GM21515 (cell line): Measurements from ENCODE around the gene MKLN1.
"Not testable (repeated sequence)": the region's sequence is repeated elsewhere in the genome, so short reads cannot be mapped to it uniquely, and the experiment has no call there.

Experiments used
- ATAC-seq: cut with Tn5 transposase; IDR thresholded peaks from one replicate; pipeline ENCODE4 v1.9.1; 2021; ENCODE audit not compliant: unreplicated experiment

MKLN1 gene

DNA sequence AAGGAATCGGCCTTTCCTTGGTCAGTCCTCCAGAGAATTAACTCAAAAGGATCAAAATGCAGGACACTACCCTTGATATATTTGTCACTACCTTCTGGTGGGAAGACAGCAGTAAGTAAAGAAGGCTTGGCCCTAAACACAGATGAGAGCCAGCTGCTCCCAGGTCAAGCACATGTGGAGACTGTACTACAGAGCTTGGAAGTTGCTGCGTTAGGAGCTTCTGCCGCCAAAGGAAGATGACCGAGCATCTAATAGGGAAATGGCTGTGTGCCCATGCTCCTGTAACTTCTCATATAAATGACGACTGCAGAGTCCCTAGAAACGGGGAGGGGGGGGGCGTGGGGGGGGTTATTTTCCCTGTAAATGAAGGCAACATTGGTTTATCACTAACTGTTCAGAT lies 169.8 kb downstream of the MKLN1 start:
- ATAC-seq = no peak

DNA sequence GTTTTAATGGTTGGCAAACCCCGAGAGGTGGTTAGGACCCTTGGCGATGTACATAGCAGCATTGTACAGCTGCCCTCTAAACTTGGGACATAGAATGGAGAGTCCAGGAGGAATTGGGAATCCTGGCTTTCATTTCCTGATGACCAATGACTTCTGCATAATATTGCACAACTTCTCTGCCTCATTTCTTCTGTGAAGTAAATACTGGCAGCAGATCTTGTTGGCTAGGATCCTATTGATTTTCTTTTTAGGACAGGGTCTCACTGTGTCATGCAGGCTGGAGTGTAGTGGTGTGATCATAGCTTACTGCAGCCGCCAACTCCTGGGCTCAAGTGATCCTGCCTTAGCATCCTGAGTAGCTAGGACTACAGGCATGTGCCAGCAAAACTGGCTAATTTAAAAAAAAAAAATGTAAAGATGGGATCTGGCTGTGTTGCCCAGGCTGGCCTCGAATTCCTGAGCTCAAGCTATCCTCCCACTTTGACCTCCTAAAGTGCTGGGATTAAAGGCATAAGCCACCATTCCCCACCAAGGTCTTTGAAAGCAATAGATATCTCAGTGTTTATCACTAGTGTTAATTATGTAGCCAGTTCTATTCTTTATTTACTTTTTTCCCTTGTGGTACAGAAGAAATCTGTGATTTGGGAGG lies 170.7 kb downstream of the MKLN1 start:
- ATAC-seq = no peak

DNA sequence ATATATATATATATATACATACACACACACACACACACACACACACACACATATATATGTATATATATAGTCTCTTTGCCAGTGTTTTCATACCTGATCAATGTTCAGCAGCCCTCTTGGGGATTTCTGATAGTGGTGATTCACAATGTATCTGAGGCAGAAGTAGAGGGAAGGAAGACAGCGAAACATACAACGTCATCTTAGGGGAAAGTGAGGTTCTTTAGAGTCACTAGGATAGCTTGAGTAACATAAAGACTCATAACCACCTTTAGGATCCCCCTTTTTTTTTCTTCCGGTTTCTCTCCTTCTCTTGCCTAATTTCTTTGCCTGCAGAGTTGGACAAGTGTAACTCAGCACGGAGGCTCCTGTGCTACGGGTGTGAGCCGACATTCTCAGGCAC lies 172.1 kb downstream of the MKLN1 start:
- no peak for ATAC-seq

DNA sequence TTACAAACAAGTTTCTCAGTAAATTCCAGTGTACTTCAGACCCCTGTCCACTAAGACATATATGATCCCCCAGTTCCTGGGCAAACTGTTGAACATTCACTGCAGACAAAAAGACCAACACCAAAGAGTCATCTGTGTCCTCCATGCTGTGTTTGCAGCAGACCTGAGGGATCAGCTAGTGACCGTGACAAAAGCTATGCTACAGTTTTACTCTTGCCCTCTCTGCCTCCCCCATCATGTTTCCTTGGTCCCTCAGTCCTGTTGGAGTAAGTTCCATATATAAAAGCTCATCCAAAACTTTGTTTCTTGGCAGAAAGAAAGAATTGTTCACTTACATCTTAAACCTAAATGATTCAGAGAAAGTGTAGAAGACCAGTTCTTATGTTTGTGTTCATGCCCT lies 172.7 kb downstream of the MKLN1 start:
- ATAC-seq = no peak

DNA sequence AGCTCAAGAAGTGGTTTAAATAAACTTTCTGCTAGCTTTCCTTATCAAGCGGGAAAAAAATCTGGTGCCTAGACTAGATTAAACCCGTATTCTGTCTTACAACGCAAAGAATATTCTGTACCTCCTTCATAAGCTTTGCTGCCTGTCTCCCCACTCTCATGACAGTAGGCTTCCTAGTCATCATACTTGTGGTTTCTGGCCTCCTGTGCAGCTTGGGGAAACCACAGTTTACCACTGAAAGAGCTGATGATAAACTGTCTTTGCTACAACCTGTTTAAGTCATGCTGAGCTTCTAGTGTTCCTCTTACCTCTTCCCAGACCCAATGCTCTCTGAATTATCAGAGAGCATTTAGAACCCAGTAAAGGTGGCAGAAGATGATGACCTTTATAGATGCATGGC lies 173.7 kb downstream of the MKLN1 start:
- ATAC-seq = peak; percentile 73

DNA sequence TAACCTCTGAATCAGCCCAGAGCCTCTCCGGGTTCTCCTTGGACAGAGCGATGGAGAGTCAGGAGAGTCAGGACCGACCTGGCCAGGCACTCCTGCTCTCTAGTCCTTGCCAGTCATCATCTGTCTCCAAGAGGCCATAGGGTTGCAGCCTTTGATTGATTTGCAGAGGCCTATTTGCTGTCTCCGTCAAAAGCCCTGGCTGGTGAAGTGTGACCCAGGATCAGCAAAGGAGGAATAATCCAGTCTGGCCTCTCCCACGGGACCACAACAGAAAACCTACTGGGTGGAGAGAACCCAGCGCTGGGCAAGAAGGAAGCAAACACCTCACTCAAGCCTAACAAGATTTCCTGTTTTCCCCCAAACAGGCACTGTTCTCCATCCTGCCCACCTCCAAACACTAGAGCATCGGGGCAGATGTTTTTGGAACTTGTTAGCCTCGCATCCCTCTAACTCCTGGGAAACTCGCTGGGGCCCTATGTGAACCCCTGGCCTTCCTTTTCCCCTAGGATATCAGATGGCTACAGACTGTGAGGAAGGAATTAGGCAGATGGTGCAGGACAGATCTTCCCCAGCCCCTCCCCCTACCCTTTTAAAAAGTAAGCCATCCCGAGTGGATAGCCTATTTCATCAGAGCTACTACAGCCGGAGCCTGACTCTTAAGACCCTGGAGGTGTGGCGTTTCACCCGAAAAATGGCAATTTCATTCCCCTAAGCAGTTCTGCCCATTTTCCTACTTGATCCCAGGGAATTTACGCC lies 174.4 kb downstream of the MKLN1 start:
- no peak for ATAC-seq

DNA sequence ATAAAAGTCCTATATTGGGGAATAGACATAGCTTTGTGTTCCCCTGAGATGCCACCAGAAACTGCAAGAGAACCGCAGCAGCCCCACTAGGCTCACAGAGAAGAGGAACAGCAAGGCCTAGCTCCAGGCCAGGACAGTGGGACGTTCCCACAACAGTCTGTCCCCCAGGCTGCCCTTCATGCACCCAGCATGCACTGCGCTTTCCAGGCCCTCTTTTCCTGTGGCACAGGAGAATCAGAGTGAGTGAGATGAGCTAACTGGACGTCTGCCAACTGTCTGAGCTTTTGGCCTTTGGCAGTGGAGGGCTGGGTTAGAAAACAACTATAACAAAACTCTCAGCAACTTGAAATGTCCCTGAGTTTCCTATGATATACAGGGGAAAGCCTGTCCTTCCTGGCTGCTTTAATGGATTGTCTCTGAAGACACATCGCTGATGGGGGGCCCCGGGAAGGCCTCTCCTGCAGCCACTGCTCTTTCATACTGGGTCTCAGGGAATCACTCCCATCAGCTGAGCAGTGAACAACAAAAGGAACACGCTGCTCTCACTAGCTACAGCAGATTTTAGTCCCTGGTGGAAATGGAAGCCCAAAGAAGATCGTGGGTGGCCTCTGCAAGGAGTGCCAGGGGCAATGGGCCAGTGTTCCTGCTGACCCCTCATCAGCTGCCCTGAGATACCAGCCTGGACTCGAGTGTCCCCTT lies 175.3 kb downstream of the MKLN1 start:
- no peak for ATAC-seq

DNA sequence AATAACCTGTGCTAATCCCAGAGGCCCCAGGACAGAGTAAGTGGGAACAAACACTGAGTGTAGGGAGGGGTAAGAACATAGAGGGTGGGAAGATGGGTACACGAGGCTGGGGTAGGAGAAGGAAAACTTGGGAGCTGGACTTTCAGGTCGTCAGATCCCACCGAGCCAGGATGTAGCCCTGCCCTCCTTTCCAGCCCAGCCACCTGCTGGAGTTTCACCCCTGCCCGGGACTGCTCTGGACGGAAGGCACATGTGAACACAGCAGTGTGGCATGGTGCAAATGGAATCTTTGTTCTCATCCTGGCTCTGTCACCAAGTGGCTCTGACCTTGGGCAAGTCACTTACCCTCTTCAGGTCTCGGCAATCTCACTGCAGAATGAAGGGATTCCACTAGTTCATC lies 176.0 kb downstream of the MKLN1 start:
- ATAC-seq = no peak

DNA sequence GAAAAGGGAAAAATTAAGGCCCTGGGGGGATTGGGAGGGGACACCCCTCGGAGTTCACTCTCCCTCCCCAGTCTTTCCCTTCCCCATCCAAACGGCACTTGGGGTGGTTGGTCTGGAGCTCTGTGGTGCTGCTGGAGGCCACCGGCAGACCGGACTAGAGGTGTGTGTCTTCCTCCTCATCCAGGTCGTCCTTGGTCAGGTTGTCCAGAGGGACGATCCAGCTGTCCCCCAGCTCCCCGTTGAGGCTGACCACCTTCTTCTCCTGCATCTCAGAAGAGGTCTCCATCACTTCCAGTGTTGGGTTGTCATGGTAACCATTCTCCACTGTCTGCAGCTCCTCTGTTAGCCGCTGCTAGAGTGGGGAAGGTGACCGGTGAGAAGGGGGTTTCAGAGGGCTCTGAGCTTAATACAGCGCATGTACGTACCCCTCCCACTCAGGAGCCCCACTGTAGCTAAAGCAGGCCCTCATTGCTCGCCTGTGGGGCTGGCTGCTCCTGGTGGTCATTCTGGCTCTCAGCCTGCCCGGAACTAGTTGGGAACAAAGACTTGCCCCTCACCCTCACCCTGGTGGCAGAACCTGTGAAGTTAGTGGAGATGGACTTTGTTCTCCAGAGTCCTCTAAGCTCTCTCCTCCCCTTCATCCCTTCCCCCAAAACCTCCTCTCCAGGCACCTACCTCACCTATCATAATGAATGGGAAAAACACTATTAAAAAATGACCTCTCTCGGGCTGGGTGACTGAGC lies 176.7 kb downstream of the MKLN1 start:
- ATAC-seq = no peak

DNA sequence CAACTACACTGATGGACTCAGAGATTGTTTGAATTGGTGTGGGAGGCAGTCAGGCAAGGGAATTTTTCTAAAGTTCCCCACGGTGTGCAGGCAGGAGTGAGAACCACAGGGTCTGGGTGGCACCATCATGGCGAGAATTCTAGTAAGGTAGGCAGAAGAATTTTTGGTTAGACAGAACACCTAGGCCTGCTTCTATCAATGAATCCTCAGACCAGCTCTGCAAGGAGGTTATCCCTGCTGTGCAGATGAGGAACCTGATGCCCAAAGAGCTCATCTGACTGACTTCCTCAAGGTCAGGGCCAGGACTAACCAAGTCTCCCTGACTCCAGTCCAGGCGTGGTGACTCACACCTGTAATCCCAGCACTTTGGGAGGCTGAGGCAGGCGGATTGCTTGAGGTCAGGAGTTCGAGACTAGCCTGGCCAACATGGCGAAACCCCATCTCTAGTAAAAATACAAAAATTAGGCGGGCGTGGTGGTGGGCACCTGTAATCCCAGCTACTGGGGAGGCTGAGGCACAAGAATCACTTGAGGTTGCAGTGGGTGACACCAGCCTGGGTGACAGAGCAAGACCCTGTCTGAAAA lies 177.5 kb downstream of the MKLN1 start:
- ATAC-seq = not testable (repeated sequence)

DNA sequence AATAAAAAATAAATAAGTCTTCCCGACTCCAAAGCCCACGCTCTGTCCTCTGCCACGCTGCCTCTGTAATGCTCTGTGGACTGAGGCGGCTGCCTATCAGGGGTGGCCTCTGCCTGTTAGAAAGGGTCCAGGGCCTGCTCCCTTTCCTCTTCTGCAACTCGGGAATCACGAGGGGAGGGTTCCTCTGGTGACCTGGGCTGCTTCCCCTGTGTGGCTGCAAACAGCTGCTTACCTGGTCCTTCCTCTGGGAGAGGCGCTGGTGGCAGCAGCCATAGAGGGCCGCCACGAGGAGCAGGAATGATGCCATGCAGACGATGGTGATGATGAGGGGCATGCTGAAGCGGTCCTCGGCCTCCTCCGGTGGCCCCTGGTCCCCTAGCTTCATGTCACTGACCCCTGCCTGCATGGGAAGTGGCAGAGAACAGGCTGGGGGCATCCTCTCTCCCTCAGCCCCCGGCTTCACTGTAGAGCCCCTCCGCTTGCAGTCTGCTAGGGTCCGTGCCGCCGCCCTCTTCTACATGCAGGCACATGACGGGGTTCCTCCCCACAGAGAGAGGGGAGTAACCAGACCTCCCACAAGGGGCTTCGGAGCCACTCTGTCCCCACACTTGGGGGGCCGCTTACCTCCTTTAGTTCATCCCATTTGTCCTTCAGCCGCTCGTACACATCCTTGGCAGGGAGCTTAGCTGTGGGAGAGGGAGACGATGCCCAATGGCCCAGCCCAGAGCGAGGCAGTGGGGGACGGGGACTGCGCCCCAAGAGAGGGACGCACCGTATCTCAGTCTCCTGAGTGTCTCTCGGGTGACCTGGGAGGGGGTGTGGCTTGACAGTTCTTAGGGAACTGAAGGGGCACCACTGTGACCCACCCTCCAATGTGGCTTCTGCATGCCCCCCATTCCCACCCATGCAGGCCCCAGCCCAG lies 178.2 kb downstream of the MKLN1 start:
- no peak for ATAC-seq

DNA sequence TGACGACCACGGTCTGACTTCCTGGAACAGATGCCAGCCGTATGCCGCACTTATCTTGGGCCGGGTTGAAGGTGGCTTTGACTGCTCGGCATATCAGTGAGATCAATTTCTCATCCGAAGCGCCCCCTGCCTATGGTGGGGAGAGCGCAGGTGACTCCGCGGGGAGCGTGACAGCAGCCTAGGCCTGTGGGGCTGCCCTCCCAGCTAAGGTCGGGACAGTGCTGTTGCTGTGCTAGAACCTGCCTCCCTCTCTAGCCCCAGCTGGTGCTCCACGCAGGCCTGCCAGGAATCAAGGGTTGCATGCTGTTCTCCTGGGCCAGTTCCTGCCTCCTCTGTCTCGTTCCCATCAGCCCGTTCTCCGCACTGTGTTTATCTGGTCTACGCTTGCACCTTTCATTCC lies 178.9 kb downstream of the MKLN1 start:
- no peak for ATAC-seq

DNA sequence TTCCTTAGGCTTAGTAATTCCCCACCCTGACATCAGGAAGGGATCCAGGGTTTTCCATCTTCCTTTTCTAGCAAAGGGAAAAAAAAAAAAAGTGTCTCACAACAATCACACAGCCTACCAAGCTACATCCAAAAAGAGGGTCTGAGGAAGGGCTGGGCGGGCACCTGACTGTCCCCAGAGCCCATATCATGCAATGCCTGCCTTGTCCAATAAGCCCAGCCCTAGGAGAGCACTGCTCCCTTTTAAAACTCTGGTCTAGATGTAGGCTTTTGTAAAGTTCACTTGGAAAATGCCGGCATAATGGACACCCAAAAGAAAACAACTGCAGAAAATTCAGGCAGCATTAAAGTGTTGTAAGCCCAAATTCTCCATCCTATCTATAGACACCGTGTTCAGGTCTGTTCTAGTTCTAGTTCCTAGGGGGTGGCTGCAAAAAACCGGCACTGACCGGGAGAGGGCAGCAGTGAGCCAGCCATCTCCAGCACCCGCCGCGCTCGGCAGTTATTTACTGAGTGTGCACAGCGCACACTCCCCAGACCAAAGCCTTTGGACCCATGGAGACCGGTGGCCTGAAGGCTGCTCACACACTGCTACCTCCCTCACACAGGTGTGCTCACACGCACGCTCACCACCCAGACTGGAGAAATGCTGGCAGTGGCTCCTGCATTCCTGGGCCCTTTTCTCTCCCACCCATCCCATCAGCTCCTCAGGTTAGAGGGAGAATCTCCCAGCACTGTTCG lies 180.1 kb downstream of the MKLN1 start:
- ATAC-seq = peak; percentile 77

DNA sequence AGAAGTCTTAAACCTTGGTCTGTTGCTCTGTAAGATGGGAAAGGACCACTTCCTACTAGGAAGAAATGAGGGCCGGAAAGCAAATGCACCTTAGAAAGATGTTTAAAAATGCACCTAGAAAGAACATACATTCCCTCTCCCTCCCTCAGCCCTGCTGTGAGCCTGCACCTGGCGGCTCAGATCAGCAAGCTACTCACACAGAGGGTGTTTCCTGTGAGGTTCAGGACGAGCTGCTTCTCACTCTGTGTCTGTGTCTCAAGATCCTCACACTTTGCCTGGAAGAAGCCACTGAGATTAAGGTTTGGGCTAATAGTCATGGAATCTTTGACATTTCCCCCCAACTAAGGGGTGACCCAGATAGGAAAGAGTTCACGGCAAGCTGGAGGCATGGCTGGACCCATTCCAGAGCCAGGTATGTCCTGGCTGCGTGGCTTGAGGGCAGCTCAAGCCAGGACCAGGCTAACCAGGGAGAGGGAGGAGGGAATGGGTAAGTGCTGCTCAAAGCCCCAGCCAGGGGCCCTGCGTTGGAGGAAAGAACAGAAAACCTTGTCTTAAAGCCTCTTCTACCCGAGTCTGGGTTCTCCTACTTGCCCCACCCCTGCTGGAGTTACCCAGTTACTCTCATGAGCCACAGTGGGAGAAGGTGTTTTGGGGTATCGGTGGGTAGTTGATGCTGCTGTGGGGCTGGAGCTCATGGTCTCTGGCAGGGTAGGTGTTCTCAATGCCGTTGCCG lies 181.2 kb downstream of the MKLN1 start:
- no peak for ATAC-seq

DNA sequence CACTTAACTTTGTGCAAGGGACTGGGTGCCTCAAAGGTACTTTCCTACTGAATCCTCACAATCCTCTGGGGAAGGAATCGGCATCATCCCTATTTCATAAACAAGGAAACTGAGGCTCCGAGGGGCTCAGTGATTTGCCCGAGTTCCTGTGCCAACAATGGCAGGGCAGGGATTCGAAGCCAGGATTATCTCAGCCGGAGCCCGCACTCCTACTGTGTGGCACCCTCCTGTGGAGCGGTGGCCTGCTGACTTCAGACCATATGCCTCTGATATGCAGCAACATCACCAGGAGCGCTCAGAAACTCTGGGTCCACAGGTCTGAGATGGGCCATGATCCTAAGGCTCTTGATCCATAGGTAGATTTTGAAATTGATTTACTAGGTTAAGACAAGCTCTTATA lies 182.1 kb downstream of the MKLN1 start:
- no peak for ATAC-seq

DNA sequence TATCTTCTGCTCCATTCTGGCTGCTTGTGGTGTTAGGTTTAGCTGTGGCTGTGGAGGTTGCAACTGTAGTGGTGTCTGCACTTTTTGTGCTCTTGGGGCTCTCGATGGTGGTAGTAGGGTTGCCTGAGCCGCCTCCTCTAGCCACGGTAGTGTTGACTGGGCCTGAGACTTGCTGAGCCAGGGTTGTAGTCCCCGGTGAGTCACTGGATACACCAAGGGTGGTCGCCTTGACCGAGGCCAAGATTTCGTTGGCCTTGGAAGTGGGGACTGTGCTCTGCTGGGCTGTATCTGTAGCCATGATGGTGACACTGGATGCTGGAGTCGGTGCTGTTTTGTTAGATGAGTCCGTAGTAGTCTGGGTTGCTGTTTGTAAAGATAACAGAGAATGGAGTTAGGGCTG lies 183.4 kb downstream of the MKLN1 start:
- ATAC-seq = no peak

DNA sequence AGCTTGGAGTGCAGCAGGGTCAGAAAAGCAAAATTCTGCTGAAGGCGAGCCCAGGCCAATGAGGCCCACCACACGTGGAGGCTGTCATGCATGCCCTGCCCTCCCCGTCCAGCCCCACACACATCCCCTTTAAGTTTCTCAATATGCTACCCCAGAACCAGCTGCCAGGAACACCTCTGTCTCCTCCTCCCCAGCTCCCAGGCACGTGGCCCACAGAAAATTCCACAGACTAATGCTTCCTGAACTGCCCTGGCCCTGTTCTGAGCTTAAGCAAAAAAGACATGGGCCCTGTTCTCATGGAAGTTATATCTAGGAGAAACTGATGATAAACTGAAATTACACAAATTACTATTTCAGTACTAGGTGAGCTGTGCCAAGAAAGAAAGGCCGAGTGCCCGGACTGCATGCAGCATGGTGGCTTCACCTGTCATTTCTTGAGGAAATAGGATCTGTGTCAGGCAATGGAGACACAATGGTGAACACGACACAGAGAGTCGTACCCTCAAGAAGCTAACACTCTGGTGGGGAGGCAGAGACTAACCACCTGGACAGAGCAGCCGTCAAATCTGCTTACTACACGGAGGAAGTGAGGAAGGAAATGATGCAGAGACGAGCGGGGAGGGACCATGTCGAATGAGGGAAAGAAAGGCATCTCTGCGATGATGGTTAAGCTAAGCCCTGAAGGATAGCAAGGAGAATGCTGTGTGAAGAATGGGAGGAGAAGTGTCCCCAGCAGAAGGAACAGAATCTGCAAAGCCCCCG lies 184.3 kb downstream of the MKLN1 start:
- no peak for ATAC-seq
